Measurements from ENCODE around the gene LARP4B.

Gene LARP4B

DNA sequence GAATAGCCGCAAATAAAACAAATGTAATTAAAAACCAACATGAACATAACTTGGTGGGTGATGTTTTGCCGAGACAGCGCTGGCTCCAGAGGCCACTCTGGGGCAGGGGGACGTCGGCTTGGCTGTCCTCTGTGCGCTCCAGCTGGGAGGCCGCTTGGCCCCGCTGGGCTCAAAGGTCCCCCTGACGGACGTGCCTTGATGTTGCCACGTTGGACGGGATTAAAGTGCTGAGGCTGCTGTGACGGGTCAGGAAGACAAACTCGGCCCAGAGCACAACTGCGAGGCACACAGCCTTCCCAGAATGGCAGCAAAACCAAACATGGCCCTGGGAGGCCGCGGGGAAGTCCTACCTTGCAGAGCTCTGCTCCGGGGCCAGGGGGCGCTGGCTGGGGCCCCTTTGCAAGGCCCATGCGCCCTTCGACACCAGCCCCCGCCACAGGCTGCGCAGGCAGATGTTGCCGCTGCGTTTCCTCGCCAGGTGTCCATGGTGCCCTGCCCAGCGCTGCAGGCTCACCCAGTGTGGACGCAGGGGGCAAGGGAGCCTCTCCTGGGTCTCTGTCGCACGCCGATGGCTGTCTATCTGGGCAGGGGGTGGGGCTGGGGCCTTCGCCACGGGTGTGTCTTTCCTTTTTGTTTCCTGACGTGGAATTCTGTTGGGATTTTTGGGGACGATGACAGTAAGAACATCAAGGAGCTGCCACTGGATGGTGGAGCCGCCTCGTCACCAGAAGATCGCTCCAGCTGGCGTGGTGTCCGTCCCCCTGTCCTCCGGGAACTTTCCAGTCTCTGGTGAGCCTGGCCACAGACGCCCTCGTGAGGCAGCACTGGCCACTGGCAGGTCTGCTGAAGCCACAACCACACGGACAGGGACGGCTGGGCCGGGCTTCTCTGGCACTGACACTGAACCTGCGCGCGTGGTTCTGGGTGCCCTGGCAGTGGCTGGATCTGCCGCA, 142.4 kb downstream of the LARP4B start:
- Histone ChIP-seq H3K4me2 (ENCODE audit: low read length) (peak overlapping the region; percentile 58), H3K36me3 (ENCODE audit: control insufficient read depth in 1 of 2, insufficient read depth in 2 of 2, low read length in 2 of 2) (peaks cover 0 to 7% of the 10 kb centered on the region in 2 experiments), H4K91ac (ENCODE audit: low read depth, low read length) (peak overlapping the region; percentile 64), H3K18ac (ENCODE audit: low read length) (peak overlapping the region; percentile 23), H3K4ac (ENCODE audit: low read depth, low read length) (peak overlapping the region; percentile 11), H2BK5ac (ENCODE audit: low read depth, low read length, poor library complexity) (no peak overlapping the region), H4K8ac (ENCODE audit: low read depth, low read length) (peak overlapping the region; percentile 15), H3K23ac (ENCODE audit: low read length) (no peak overlapping the region), H3K4me1 (ENCODE audit: control insufficient read depth in 1 of 2, insufficient read depth in 2 of 2, low read length in 2 of 2) (peaks cover 8 to 10% of the 10 kb centered on the region in 2 experiments), H3K79me1 (ENCODE audit: low read length) (peaks cover 10% of the 10 kb centered on the region), H2BK120ac (ENCODE audit: insufficient read depth, low read length, poor library complexity) (peak overlapping the region; percentile 4), H2AK5ac (ENCODE audit: low read length) (no peak overlapping the region), H3K4me3 (ENCODE audit: low read depth, low read length) (peak overlapping the region; percentile 51), H3K14ac (ENCODE audit: low read length) (peak overlapping the region; percentile 67), H3K27ac (ENCODE audit: low read depth, low read length) (no peak overlapping the region), H3K79me2 (ENCODE audit: control insufficient read depth, insufficient read depth, low read length, poor library complexity) (no peaks in the 10 kb centered on the region), H4K12ac (ENCODE audit: low read depth, low read length) (peak overlapping the region; percentile 17), H2BK12ac (ENCODE audit: low read length) (no peak overlapping the region), H2AFZ (ENCODE audit: insufficient read depth, low read length, poor library complexity) (peak overlapping the region; percentile 51), H3K9me3 (ENCODE audit: insufficient read depth, low read depth, low read length) (peaks cover 4% of the 10 kb centered on the region), H3K9ac (ENCODE audit: low read length) (no peak overlapping the region), H3K27me3 (ENCODE audit: insufficient read depth, low read length) (no peaks in the 10 kb centered on the region)
- peak; percentile 77 to 86 for DNase-seq
- WGBS (ENCODE audit: extremely low coverage, insufficient coverage, insufficient read length): no CpG with 5 or more reads among the region's 50 CpGs

DNA sequence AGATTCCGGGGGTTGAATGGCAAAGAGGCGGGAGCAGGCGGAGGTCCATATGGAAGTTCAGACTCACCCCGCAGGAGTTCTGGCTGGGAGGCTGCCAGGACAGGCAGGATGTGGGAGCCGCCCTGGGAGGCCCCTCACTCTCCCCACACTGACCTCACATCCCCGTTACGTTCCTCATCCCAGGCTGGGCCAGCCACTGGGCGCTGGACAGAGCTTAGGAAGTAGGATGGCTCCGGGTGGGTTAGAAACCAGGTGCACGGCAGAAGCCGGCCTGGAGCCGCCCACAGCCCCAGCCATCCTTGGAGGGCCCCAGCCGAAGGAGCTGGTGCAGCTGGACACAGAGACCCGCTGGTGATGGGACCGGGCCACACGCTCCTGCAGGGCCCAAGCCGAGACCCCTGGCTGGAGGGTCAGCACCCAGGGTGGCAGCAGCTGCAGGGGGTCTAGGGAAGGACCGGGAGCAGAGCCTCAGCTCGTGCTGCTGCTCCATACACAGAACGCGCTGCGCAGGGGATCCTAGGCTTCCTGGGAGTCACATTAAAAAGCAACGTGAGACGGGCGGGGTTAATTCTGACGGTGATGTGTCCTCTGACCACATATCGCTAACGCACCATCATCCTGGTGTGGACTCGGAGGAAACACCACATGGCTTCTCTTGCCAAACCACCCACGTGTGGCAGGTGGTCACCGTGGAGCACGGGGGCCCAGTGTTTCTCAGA, 143.4 kb downstream of the LARP4B start:
- no peak overlapping the region for H3K27ac ChIP-seq (ENCODE audit: low read depth, low read length)
- H3K9ac ChIP-seq (ENCODE audit: low read length): no peak overlapping the region
- no peak overlapping the region for H4K12ac ChIP-seq (ENCODE audit: low read depth, low read length)
- WGBS (ENCODE audit: extremely low coverage, insufficient coverage, insufficient read length): no CpG with 5 or more reads among the region's 32 CpGs
- no peak overlapping the region for H3K4ac ChIP-seq (ENCODE audit: low read depth, low read length)
- no peak overlapping the region for H4K8ac ChIP-seq (ENCODE audit: low read depth, low read length)
- H3K4me3 ChIP-seq (ENCODE audit: low read depth, low read length): no peak overlapping the region
- H2BK5ac ChIP-seq (ENCODE audit: low read depth, low read length, poor library complexity): no peak overlapping the region
- no peaks in the 10 kb centered on the region for H3K27me3 ChIP-seq (ENCODE audit: insufficient read depth, low read length)
- no peak overlapping the region for H4K91ac ChIP-seq (ENCODE audit: low read depth, low read length)
- peaks cover 0 to 7% of the 10 kb centered on the region in 2 experiments for H3K36me3 ChIP-seq (ENCODE audit: control insufficient read depth in 1 of 2, insufficient read depth in 2 of 2, low read length in 2 of 2)
- no peak overlapping the region for H2BK12ac ChIP-seq (ENCODE audit: low read length)
- H2AFZ ChIP-seq (ENCODE audit: insufficient read depth, low read length, poor library complexity): no peak overlapping the region
- H3K23ac ChIP-seq (ENCODE audit: low read length): no peak overlapping the region
- H3K4me2 ChIP-seq (ENCODE audit: low read length): no peak overlapping the region
- no peak overlapping the region for H2AK5ac ChIP-seq (ENCODE audit: low read length)
- no peak overlapping the region for H3K18ac ChIP-seq (ENCODE audit: low read length)
- no peak for DNase-seq
- no peak overlapping the region for H3K14ac ChIP-seq (ENCODE audit: low read length)
- no peak overlapping the region for H2BK120ac ChIP-seq (ENCODE audit: insufficient read depth, low read length, poor library complexity)
- H3K4me1 ChIP-seq (ENCODE audit: control insufficient read depth in 1 of 2, insufficient read depth in 2 of 2, low read length in 2 of 2): peaks cover 8 to 10% of the 10 kb centered on the region in 2 experiments
- no peaks in the 10 kb centered on the region for H3K79me2 ChIP-seq (ENCODE audit: control insufficient read depth, insufficient read depth, low read length, poor library complexity)
- peaks cover 10% of the 10 kb centered on the region for H3K79me1 ChIP-seq (ENCODE audit: low read length)
- peaks cover 4% of the 10 kb centered on the region for H3K9me3 ChIP-seq (ENCODE audit: insufficient read depth, low read depth, low read length)

DNA sequence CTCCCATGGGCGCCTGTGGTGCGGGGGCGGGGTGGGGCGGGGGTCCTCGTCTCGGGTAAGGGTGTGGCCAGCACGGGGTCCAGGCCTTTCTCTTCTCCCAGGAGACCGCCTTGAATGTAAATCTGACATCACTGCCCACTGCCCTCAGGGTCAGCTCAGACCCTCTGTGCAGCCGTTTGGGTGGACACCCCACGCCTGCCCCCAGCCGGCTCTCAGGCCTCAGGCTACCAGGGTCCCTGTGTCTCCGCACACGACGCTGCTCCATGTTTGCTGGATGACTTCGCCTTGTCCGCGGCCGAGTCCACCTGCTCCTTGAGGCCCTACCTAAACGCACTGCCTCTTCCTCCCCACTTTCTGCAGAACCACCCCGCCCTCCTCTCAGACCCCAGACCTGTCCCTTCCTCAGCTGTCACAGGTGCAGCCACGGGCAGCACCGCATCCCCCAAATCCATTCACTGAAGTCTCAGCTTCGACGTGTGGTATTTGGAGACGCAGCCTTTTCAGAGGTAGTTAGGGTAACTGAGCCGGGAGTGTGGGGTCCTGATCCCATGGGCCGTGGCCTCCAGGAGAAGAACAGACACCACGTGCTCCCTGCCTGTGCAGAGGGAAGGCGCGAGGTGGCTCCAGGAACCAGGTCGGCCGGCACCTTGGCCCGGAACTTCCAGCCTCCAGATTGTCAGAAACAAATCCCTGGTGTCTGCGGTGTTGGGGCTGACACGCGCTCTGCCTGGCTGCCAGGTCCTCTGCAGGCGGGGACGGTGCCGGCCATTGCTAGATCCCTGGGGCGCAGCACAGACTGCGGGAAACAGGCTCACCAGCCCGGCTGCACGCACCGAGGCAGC, 144.7 kb downstream of the LARP4B start:
- H3K4me3 ChIP-seq (ENCODE audit: low read depth, low read length): no peak overlapping the region
- no peak overlapping the region for H3K18ac ChIP-seq (ENCODE audit: low read length)
- no CpG with 5 or more reads among the region's 44 CpGs for WGBS (ENCODE audit: extremely low coverage, insufficient coverage, insufficient read length)
- peaks cover 10% of the 10 kb centered on the region for H3K79me1 ChIP-seq (ENCODE audit: low read length)
- peaks cover 4% of the 10 kb centered on the region for H3K9me3 ChIP-seq (ENCODE audit: insufficient read depth, low read depth, low read length)
- H3K4me2 ChIP-seq (ENCODE audit: low read length): no peak overlapping the region
- no peak overlapping the region for H2BK5ac ChIP-seq (ENCODE audit: low read depth, low read length, poor library complexity)
- H3K79me2 ChIP-seq (ENCODE audit: control insufficient read depth, insufficient read depth, low read length, poor library complexity): no peaks in the 10 kb centered on the region
- H2AK5ac ChIP-seq (ENCODE audit: low read length): no peak overlapping the region
- no peak overlapping the region for H3K4ac ChIP-seq (ENCODE audit: low read depth, low read length)
- H4K91ac ChIP-seq (ENCODE audit: low read depth, low read length): no peak overlapping the region
- H2BK120ac ChIP-seq (ENCODE audit: insufficient read depth, low read length, poor library complexity): no peak overlapping the region
- no peak overlapping the region for H3K27ac ChIP-seq (ENCODE audit: low read depth, low read length)
- no peak overlapping the region for H3K9ac ChIP-seq (ENCODE audit: low read length)
- H2AFZ ChIP-seq (ENCODE audit: insufficient read depth, low read length, poor library complexity): no peak overlapping the region
- H3K23ac ChIP-seq (ENCODE audit: low read length): no peak overlapping the region
- H4K12ac ChIP-seq (ENCODE audit: low read depth, low read length): no peak overlapping the region
- no peak overlapping the region for H4K8ac ChIP-seq (ENCODE audit: low read depth, low read length)
- H3K36me3 ChIP-seq (ENCODE audit: control insufficient read depth in 1 of 2, insufficient read depth in 2 of 2, low read length in 2 of 2): peaks cover 0 to 4% of the 10 kb centered on the region in 2 experiments
- H2BK12ac ChIP-seq (ENCODE audit: low read length): no peak overlapping the region
- peaks cover 8 to 10% of the 10 kb centered on the region in 2 experiments for H3K4me1 ChIP-seq (ENCODE audit: control insufficient read depth in 1 of 2, insufficient read depth in 2 of 2, low read length in 2 of 2)
- no peak for DNase-seq
- H3K14ac ChIP-seq (ENCODE audit: low read length): no peak overlapping the region
- no peaks in the 10 kb centered on the region for H3K27me3 ChIP-seq (ENCODE audit: insufficient read depth, low read length)

DNA sequence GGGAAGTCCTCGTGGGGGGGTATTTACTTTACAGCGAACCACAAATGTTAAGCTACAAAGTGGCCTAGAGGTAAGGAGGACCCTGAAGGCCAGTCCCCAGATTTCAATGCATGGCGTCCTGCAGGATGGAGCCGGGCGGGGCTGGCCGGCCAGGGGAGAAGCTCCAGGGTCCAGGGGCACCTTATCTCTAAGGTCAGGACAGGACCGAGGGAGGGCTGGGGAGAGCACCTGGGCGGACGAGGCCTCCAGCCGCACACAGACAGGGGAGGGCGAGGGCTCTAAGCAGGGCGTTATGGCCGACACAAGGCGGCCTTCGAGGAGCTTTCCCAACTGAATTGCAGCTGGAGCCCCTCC, 145.7 kb downstream of the LARP4B start:
- H3K4me3 ChIP-seq (ENCODE audit: low read depth, low read length): no peak overlapping the region
- H2BK120ac ChIP-seq (ENCODE audit: insufficient read depth, low read length, poor library complexity): no peak overlapping the region
- H3K4ac ChIP-seq (ENCODE audit: low read depth, low read length): no peak overlapping the region
- H3K27me3 ChIP-seq (ENCODE audit: insufficient read depth, low read length): no peaks in the 10 kb centered on the region
- H3K23ac ChIP-seq (ENCODE audit: low read length): no peak overlapping the region
- H3K9me3 ChIP-seq (ENCODE audit: insufficient read depth, low read depth, low read length): peaks cover 1% of the 10 kb centered on the region
- H2AK5ac ChIP-seq (ENCODE audit: low read length): no peak overlapping the region
- H2BK12ac ChIP-seq (ENCODE audit: low read length): no peak overlapping the region
- no peak overlapping the region for H3K18ac ChIP-seq (ENCODE audit: low read length)
- no peak for DNase-seq
- H4K8ac ChIP-seq (ENCODE audit: low read depth, low read length): no peak overlapping the region
- H2BK5ac ChIP-seq (ENCODE audit: low read depth, low read length, poor library complexity): no peak overlapping the region
- H3K79me1 ChIP-seq (ENCODE audit: low read length): peaks cover 10% of the 10 kb centered on the region
- H3K79me2 ChIP-seq (ENCODE audit: control insufficient read depth, insufficient read depth, low read length, poor library complexity): no peaks in the 10 kb centered on the region
- H2AFZ ChIP-seq (ENCODE audit: insufficient read depth, low read length, poor library complexity): no peak overlapping the region
- no peak overlapping the region for H4K12ac ChIP-seq (ENCODE audit: low read depth, low read length)
- no peak overlapping the region for H4K91ac ChIP-seq (ENCODE audit: low read depth, low read length)
- H3K36me3 ChIP-seq (ENCODE audit: control insufficient read depth in 1 of 2, insufficient read depth in 2 of 2, low read length in 2 of 2): no peaks in the 10 kb centered on the region
- H3K14ac ChIP-seq (ENCODE audit: low read length): no peak overlapping the region
- H3K4me2 ChIP-seq (ENCODE audit: low read length): no peak overlapping the region
- WGBS (ENCODE audit: extremely low coverage, insufficient coverage, insufficient read length): no CpG with 5 or more reads among the region's 15 CpGs
- no peak overlapping the region for H3K27ac ChIP-seq (ENCODE audit: low read depth, low read length)
- no peak overlapping the region for H3K9ac ChIP-seq (ENCODE audit: low read length)
- H3K4me1 ChIP-seq (ENCODE audit: control insufficient read depth in 1 of 2, insufficient read depth in 2 of 2, low read length in 2 of 2): peaks cover 8 to 10% of the 10 kb centered on the region in 2 experiments
